Smooth muscle cell (in vitro differentiated cells): ENCODE data around the gene ZNF462. TPM values are rescaled to one million over a fixed set of nuclear protein-coding genes. Genes with fewer than 3 reads are reported as not detected.

Source experiments
- DNase-seq: peaks from one replicate; lab custom pipeline; 2025; ENCODE audit not compliant: unreplicated experiment; lab: John Stamatoyannopoulos, UW
- H2AFZ ChIP-seq: fragments of 200-600 bp; sonication (generic); 2 replicates; pipeline ENCODE4 v1.6.0; 2016; ENCODE audit warnings: antibody characterized with exemption, low read depth, mild to moderate bottlenecking
- H3F3A ChIP-seq: fragments of 200-600 bp; sonication (generic); 2 replicates; pipeline ENCODE4 v1.6.0; 2017; ENCODE audit warnings: antibody characterized with exemption, low read depth
- H3K27ac ChIP-seq: fragments of 200-600 bp; sonication (generic); 2 replicates; pipeline ENCODE4 v1.5.1; 2016; ENCODE audit warnings: low read depth, mild to moderate bottlenecking
- H3K27me3 ChIP-seq: fragments of 200-600 bp; sonication (generic); 2 replicates; pipeline ENCODE4 v1.6.1; 2016; ENCODE audit warnings: low read depth, mild to moderate bottlenecking
- H3K36me3 ChIP-seq: fragments of 200-600 bp; sonication (generic); 2 replicates; pipeline ENCODE4 v1.5.1; 2016; ENCODE audit warnings: low read depth
- H3K4me1 ChIP-seq: fragments of 200-600 bp; sonication (generic); 2 replicates; pipeline ENCODE4 v1.5.1; 2016; ENCODE audit warnings: low read depth
- H3K4me2 ChIP-seq: fragments of 200-600 bp; sonication (generic); 2 replicates; pipeline ENCODE4 v1.6.0; 2016; ENCODE audit warnings: mild to moderate bottlenecking
- H3K4me3 ChIP-seq: fragments of 200-600 bp; sonication (generic); 2 replicates; pipeline ENCODE4 v1.5.1; 2016; ENCODE audit warnings: mild to moderate bottlenecking
- H3K79me2 ChIP-seq: fragments of 200-600 bp; sonication (generic); 2 replicates; pipeline ENCODE4 v1.6.0; 2016; ENCODE audit warnings: low read depth, mild to moderate bottlenecking
- H3K9ac ChIP-seq: fragments of 200-600 bp; sonication (generic); 2 replicates; pipeline ENCODE4 v1.6.0; 2016; ENCODE audit warnings: low read depth
- H3K9me3 ChIP-seq: fragments of 200-600 bp; sonication (generic); replicated peaks from 2 replicates; pipeline ENCODE4 v1.5.1; 2016; ENCODE audit warnings: low read depth
- H4K20me1 ChIP-seq: fragments of 200-600 bp; sonication (generic); 2 replicates; pipeline ENCODE4 v1.6.0; 2016; ENCODE audit warnings: low read depth
- WGBS: methylation state at CpG from one replicate; pipeline ENCODE4 v1.1.7; 2016; ENCODE audit warnings: low lambda C conversion rate; 5-methylcytosine and 5-hydroxymethylcytosine counted together
- polyA plus RNA-seq: library from polyadenylated mRNA; unstranded; fragments of >200 nt; fragmentation: Nextera tagmentation; extraction: Ambion mirVana; gene quantifications from 2 replicates; pipeline ENCODE4 v1.2.1, GENCODE V29; 2016
- total RNA-seq: library from RNA; depleted of rRNA; stranded (reverse); fragments of >200 nt; gene quantifications from 2 replicates; pipeline ENCODE4 v1.2.3, GENCODE V29; 2014
- TF ChIP-seq, protein P1 (sequence below): fragments of 200-600 bp; sonication (generic); IDR thresholded peaks from 2 replicates; pipeline ENCODE4 v1.5.1; 2017; ENCODE audit warnings: borderline replicate concordance, mild to moderate bottlenecking, antibody characterized with exemption; ENCODE audit not compliant: insufficient read depth, poor library complexity, severe bottlenecking

The ZNF462 gene
- total and polyA plus RNA-seq, 2 experiments from 2014 or later = 9.1 to 32.2 TPM

DNA sequence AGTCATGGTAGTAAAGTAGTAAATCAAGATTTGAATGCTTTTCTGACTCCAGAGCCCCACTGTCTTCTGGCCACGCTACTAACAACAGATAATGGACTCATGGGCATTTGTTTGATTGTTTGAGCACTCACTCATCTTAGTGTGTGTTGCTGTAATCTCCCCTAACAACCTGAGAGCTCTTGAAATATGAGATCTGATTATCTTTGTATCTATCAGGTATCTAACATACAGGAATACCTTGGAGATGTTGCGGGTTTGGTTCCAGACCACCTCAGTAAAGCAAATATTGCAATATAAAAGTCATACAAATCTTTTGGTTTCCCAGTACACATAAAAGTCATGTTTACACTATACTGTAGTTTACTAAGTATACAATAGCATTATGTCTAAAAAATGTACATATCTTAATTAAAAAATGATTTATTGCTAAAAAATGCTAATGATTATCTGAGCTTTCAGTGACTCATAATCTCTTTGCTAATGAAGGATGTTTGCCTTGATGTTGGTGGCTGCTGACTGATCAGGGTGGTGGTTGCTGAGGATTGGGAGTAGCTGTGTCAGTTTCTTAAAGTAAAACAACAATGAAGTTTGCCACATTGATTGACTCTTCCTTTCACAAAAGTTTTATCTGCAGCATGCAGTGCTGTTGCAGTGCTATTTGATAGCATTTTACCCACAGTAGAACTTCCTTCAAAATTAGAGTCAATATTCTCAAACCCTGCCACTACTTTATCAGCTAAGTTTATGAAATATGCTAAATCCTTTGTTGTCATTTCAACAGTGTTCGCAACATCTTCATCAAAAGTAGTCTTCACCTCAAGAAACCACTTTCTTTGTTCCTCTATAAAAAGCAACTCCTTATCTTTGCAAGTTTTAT is 92.2 kb downstream of the ZNF462 start:
- Histone ChIP-seq H2AFZ (no peak overlapping the region), H3K27me3 (no peaks in the 10 kb centered on the region), H3K9me3 (no peaks in the 10 kb centered on the region), H4K20me1 (peaks cover 49% of the 10 kb centered on the region), H3F3A (peaks cover 13% of the 10 kb centered on the region), H3K9ac (no peak overlapping the region), H3K4me1 (no peaks in the 10 kb centered on the region), H3K36me3 (peaks cover 3% of the 10 kb centered on the region), H3K79me2 (no peaks in the 10 kb centered on the region), H3K27ac (peak overlapping the region; percentile 30), H3K4me3 (no peak overlapping the region), H3K4me2 (no peak overlapping the region)
- no peak for DNase-seq
- WGBS = 93% methylated on average over 3 of the region's 3 CpGs
- TF ChIP-seq, protein P1, sequence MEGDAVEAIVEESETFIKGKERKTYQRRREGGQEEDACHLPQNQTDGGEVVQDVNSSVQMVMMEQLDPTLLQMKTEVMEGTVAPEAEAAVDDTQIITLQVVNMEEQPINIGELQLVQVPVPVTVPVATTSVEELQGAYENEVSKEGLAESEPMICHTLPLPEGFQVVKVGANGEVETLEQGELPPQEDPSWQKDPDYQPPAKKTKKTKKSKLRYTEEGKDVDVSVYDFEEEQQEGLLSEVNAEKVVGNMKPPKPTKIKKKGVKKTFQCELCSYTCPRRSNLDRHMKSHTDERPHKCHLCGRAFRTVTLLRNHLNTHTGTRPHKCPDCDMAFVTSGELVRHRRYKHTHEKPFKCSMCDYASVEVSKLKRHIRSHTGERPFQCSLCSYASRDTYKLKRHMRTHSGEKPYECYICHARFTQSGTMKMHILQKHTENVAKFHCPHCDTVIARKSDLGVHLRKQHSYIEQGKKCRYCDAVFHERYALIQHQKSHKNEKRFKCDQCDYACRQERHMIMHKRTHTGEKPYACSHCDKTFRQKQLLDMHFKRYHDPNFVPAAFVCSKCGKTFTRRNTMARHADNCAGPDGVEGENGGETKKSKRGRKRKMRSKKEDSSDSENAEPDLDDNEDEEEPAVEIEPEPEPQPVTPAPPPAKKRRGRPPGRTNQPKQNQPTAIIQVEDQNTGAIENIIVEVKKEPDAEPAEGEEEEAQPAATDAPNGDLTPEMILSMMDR = no peak

DNA sequence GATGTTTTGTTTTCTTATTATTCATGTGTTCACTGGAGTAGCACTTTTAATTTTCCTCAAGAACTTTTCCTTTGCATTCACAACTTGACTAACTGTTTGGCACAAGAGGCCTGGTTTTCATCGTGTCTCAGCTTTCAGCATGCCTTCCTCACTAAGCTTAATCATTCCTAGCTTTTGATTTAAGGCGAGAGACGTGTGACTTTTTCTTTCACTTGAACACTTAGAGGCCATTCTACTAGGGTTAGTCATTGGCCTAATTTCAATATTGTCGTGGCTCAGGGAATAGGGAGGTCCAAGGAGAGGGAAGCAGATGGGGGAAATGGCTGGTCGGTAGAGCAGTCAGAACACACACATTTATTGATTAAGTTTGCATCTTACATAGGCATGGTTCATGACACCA is 94.0 kb downstream of the ZNF462 start:
- H3K4me2 ChIP-seq = peak overlapping the region; percentile 17

DNA sequence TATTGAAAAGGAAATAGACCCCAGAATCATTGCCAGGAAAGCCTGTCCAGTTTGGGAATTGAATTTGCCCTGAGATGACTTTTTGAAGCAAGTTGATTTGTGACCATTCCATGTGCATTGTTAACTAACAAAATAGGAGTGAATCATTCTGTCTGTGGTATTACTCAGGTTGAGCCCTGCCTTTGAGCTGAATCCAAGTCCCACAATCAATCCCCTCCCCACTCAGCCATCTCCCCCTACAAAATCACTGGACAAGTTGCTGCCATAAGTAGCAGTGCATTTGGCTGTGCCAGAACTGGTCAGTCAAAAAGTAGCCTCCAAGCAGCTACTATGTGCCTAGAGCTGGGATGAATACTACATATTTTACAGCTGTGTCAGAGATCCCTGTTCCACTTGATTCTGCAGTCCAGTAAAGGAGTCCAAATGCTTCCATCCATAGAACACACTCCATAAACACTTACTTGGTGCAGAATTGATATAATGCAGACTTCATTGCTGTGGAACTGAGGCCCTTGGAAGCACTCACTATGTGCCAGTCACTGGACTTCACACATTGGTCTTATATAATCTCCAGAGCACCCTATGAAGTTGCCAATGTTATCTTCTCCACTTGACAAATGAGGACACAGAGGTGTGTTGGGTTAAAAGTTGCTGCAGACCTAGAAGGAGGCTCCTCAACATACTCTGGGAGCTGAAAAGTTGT is 96.1 kb downstream of the ZNF462 start:
- H3K9me3 ChIP-seq = no peaks in the 10 kb centered on the region
- H3K4me2 ChIP-seq = no peak overlapping the region
- H3K9ac ChIP-seq = no peak overlapping the region
- no peak overlapping the region for H2AFZ ChIP-seq
- H3K4me1 ChIP-seq = no peaks in the 10 kb centered on the region
- no peak for DNase-seq
- H3K27me3 ChIP-seq = no peaks in the 10 kb centered on the region
- H3F3A ChIP-seq = peaks cover 13% of the 10 kb centered on the region
- peaks cover 39% of the 10 kb centered on the region for H4K20me1 ChIP-seq
- no peak overlapping the region for H3K4me3 ChIP-seq
- peaks cover 1% of the 10 kb centered on the region for H3K79me2 ChIP-seq
- no peak overlapping the region for H3K27ac ChIP-seq
- no peaks in the 10 kb centered on the region for H3K36me3 ChIP-seq
- TF ChIP-seq, protein P1 = no peak

More for the DNA sequence above, 94.0 kb downstream of the ZNF462 start:
- Histone ChIP-seq H3K79me2 (no peaks in the 10 kb centered on the region), H3K27ac (peak overlapping the region; percentile 34), H4K20me1 (peaks cover 49% of the 10 kb centered on the region), H3K9ac (no peak overlapping the region), H3K4me3 (no peak overlapping the region), H3K4me1 (no peaks in the 10 kb centered on the region), H3K9me3 (no peaks in the 10 kb centered on the region), H2AFZ (no peak overlapping the region), H3F3A (peaks cover 13% of the 10 kb centered on the region), H3K36me3 (no peaks in the 10 kb centered on the region), H3K27me3 (no peaks in the 10 kb centered on the region)
- 17% methylated on average over 5 of the region's 5 CpGs for WGBS
- DNase-seq = no peak
- TF ChIP-seq, protein P1 = no peak
